Common myeloid progenitor, CD34-positive (primary cell): ENCODE measurements around the gene GNAT2.

Experiments
- CTCF ChIA-PET: fragments of 350-600 bp; sonication (Branson Sonifier 250); formaldehyde crosslinking; loops from one replicate; lab custom pipeline; 2021; ENCODE audit warnings: antibody characterized with exemption; lab: Charles Lee
- POLR2A ChIA-PET: fragments of 350-600 bp; sonication (Branson Sonifier 250); formaldehyde crosslinking; loops from one replicate; lab custom pipeline; 2021; ENCODE audit warnings: antibody characterized with exemption; lab: Charles Lee
- DNase-seq, 3 donors: peaks; one replicate each; pipeline versions ENCODE4 v3.0.0 to v3.0.0-alpha.2; 2013
- H3K27ac ChIP-seq, 2 experiments: 1 replicate in 1 of 2; 2 replicates in 1 of 2; pipeline ENCODE4 v1.7.0; 2013; ENCODE audit warnings: inconsistent platforms in 2 of 2, low read length in 2 of 2, mild to moderate bottlenecking in 2 of 2, low read depth in 1 of 2, moderate library complexity in 1 of 2; ENCODE audit not compliant: severe bottlenecking in 2 of 2, insufficient read depth in 1 of 2, poor library complexity in 1 of 2
- H3K27me3 ChIP-seq, 5 experiments: replicated peaks in 2 of 5; 1 replicate in 3 of 5; 2 replicates in 2 of 5; pipeline versions ENCODE4 v1.6.1 to v1.7.0; 2013; ENCODE audit warnings: low read length in 4 of 5, mild to moderate bottlenecking in 2 of 5, moderate library complexity in 2 of 5, inconsistent platforms in 1 of 5; ENCODE audit not compliant: insufficient read depth in 5 of 5, control insufficient read depth in 4 of 5
- H3K36me3 ChIP-seq, 4 experiments: 1 replicate in 2 of 4; 2 replicates in 2 of 4; pipeline versions ENCODE4 v1.6.1 to v1.7.0; 2013; ENCODE audit warnings: low read length in 3 of 4, control low read depth in 1 of 4, mild to moderate bottlenecking in 1 of 4; ENCODE audit not compliant: control insufficient read depth in 4 of 4, insufficient read depth in 4 of 4
- H3K4me1 ChIP-seq, 4 experiments: 1 replicate in 3 of 4; 2 replicates in 1 of 4; pipeline versions ENCODE4 v1.6.1 to v1.7.1; 2013; ENCODE audit warnings: low read length in 3 of 4, mild to moderate bottlenecking in 3 of 4, control low read depth in 1 of 4, inconsistent platforms in 1 of 4, moderate library complexity in 1 of 4; ENCODE audit not compliant: control insufficient read depth in 4 of 4, insufficient read depth in 4 of 4; ENCODE audit errors: control extremely low read depth in 1 of 4
- H3K4me3 ChIP-seq, 7 experiments: 1 replicate in 4 of 7; 2 replicates in 3 of 7; pipeline versions ENCODE4 v1.5.1 to v1.7.0; 2013; ENCODE audit warnings: mild to moderate bottlenecking in 7 of 7, low read length in 6 of 7, moderate library complexity in 6 of 7, inconsistent platforms in 2 of 7, low read depth in 2 of 7, control low read depth in 1 of 7; ENCODE audit not compliant: insufficient read depth in 4 of 7, control insufficient read depth in 1 of 7; ENCODE audit errors: extremely low read depth in 1 of 7
- H3K9me3 ChIP-seq, 5 experiments: 1 replicate in 4 of 5; 2 replicates in 1 of 5; pipeline versions ENCODE4 v1.6.1 to v1.7.1; 2013; ENCODE audit warnings: low read length in 4 of 5, mild to moderate bottlenecking in 2 of 5, inconsistent platforms in 1 of 5, low read depth in 1 of 5, moderate library complexity in 1 of 5; ENCODE audit not compliant: control insufficient read depth in 4 of 5, insufficient read depth in 2 of 5; ENCODE audit errors: control extremely low read depth in 1 of 5
- WGBS: methylation state at CpG from one replicate; pipeline ENCODE4 v1.1.5; 2013; ENCODE audit not compliant: insufficient coverage; 5-methylcytosine and 5-hydroxymethylcytosine counted together

GNAT2 gene

DNA sequence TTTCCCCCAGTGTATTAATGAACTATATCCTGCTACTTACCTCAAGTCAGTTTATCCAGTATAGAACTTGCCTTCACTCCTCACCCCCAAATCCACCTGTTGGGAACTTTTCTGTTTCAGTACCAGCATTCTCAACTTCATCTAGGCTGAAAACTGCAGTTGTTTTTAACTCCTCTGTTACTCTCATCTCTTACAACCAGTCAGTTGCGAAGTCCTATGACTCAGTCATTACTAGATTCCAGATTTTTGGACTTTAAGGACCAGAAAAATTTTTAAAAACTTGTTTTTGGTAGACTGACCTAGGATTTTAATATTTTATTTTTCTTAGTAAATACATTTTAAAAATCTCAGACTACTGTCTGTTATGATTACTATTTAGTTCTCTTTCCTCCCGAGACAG is 62.9 kb downstream of the GNAT2 start:
- CTCF ChIA-PET: no interaction called here

More for the DNA sequence above, 62.9 kb downstream of the GNAT2 start:
- 100% methylated on average over 2 of the region's 2 CpGs for WGBS
- no peak for DNase-seq
- POLR2A ChIA-PET: no interaction called here
- peaks cover 6 to 20% (median 11%) of the 10 kb centered on the region in 4 experiments for H3K4me1 ChIP-seq
- H3K27me3 ChIP-seq: no peaks in the 10 kb centered on the region
- no peak overlapping the region for H3K27ac ChIP-seq
- peaks cover 0 to 2% (median 0%) of the 10 kb centered on the region in 4 experiments for H3K36me3 ChIP-seq
- H3K9me3 ChIP-seq: no peaks in the 10 kb centered on the region
- no peak overlapping the region for H3K4me3 ChIP-seq
